ENCODE results near the gene CSNK2A3.

CSNK2A3 gene

GRCh38 chr11:11332141-11332710 is 20.8 kb downstream of the CSNK2A3 start:
- DNase-seq = no peak

GRCh38 chr11:11329062-11329806 is 23.8 kb downstream of the CSNK2A3 start:
- no peak for DNase-seq

- no peak for DNase-seq
These were observed 29.0 kb downstream of the CSNK2A3 start for GRCh38 chr11:11324090-11324489.

- no peak for DNase-seq
These were observed 30.9 kb downstream of the CSNK2A3 start for GRCh38 chr11:11322101-11322500.

GRCh38 chr11:11320825-11321224 is 32.2 kb downstream of the CSNK2A3 start:
- DNase-seq = no peak

GRCh38 chr11:11318961-11319360 is 34.1 kb downstream of the CSNK2A3 start:
- DNase-seq = no peak

GRCh38 chr11:11318461-11318860 is 34.6 kb downstream of the CSNK2A3 start:
- DNase-seq = no peak

- DNase-seq = no peak
These were observed 36.3 kb downstream of the CSNK2A3 start for GRCh38 chr11:11316651-11317230.

GRCh38 chr11:11313902-11314692 is 39.0 kb downstream of the CSNK2A3 start:
- no peak for DNase-seq

- no peak for DNase-seq
These were observed 39.6 kb downstream of the CSNK2A3 start for GRCh38 chr11:11313426-11313825.

GRCh38 chr11:11312738-11313137 is 40.3 kb downstream of the CSNK2A3 start:
- DNase-seq = no peak

GRCh38 chr11:11311169-11311568 is 41.9 kb downstream of the CSNK2A3 start:
- DNase-seq = no peak

- no peak for DNase-seq
These were observed 43.1 kb downstream of the CSNK2A3 start for GRCh38 chr11:11309906-11310305.

GRCh38 chr11:11308249-11308648 is 44.8 kb downstream of the CSNK2A3 start:
- no peak for DNase-seq

- DNase-seq = no peak
These were observed 46.2 kb downstream of the CSNK2A3 start for GRCh38 chr11:11306855-11307254.

GRCh38 chr11:11304550-11304949 is 48.5 kb downstream of the CSNK2A3 start:
- DNase-seq = no peak

- DNase-seq = no peak
These were observed 50.5 kb downstream of the CSNK2A3 start for GRCh38 chr11:11302565-11302964.
